GM23248 (cell line): Measurements from ENCODE around the gene MRPS2.

Source experiments
- EZH2 ChIP-seq: fragments of 200-600 bp; sonication (generic); IDR thresholded peaks from 2 replicates; pipeline ENCODE4 v1.6.1; 2018; ENCODE audit warnings: antibody characterized with exemption, mild to moderate bottlenecking; ENCODE audit not compliant: insufficient read depth, poor library complexity, severe bottlenecking
- EZH2phosphoT487 ChIP-seq: fragments of 200-600 bp; sonication (generic); IDR thresholded peaks from 2 replicates; pipeline ENCODE4 v1.6.1; 2018; ENCODE audit warnings: antibody characterized with exemption, moderate library complexity, mild to moderate bottlenecking, low read depth; ENCODE audit not compliant: insufficient read depth

- TF ChIP-seq EZH2: no peak
- TF ChIP-seq EZH2phosphoT487: no peak
These were observed 20.6 kb downstream of the MRPS2 start, which contains the start of gene LCN1 for GRCh38 chr9:135520916-135521607.
